ENCODE results near the gene ADGRV1. TPM values are rescaled to one million over a fixed set of nuclear protein-coding genes. Genes with fewer than 3 reads are reported as not detected.
A peak's percentile ranks its signal among the peaks of the same experiment; 100 is the strongest.

Gene ADGRV1
- total and polyA plus RNA-seq, 12 donors = 129 to 2,577 (median 695) TPM

GRCh38 chr5:90855296-90856010 is 296.9 kb downstream of the ADGRV1 start:
- H3K4me3 ChIP-seq = no peak overlapping the region
- H3K9me3 ChIP-seq (replicated peaks in 1 of 3) = no peaks in the 10 kb centered on the region
- no peaks in the 10 kb centered on the region for H3K4me1 ChIP-seq (replicated peaks in 1 of 2)
- DNase-seq = no peak
- H3K27ac ChIP-seq = no peak overlapping the region
- TF ChIP-seq POLR2A (IDR thresholded peaks at IDR 0.05) = no peak
- TF ChIP-seq CTCF (IDR thresholded peaks at IDR 0.05) = no peak
- no peaks in the 10 kb centered on the region for H3K36me3 ChIP-seq (replicated peaks in 1 of 2)
- no peaks in the 10 kb centered on the region for H3K27me3 ChIP-seq
- intact Hi-C loops (cut with DNase I) = loop anchor here in 1 of 2 donors (10.0 kb wide), 1 partner anchor 539 kb away; no protein-coding TSS in a partner anchor
- 90 to 95% (median 94%) methylated on average over 4 of the region's 4 CpGs for WGBS, 4 donors

- peaks cover 0 to 7% of the 10 kb centered on the region in 2 donors for H3K4me1 ChIP-seq (replicated peaks in 1 of 2)
- WGBS, 4 donors = 83 to 92% (median 90%) methylated on average over 3 of the region's 3 CpGs
- H3K27me3 ChIP-seq = no peaks in the 10 kb centered on the region
- H3K4me3 ChIP-seq = no peak overlapping the region
- no peak for TF ChIP-seq POLR2A (IDR thresholded peaks at IDR 0.05)
- TF ChIP-seq CTCF (IDR thresholded peaks at IDR 0.05) = peak in 1 of 6 experiments; percentile 20
- no peak for DNase-seq
- H3K27ac ChIP-seq = no peak overlapping the region
- no peaks in the 10 kb centered on the region for H3K36me3 ChIP-seq (replicated peaks in 1 of 2)
- intact Hi-C loops (cut with DNase I) = no loop called here
- H3K9me3 ChIP-seq (replicated peaks in 1 of 3) = no peaks in the 10 kb centered on the region
These were observed 303.4 kb downstream of the ADGRV1 start for GRCh38 chr5:90861843-90862586.

- Histone ChIP-seq H3K27me3 (no peaks in the 10 kb centered on the region), H3K36me3 (replicated peaks in 1 of 2) (no peaks in the 10 kb centered on the region), H3K4me3 (no peak overlapping the region), H3K27ac (no peak overlapping the region), H3K4me1 (replicated peaks in 1 of 2) (peaks cover 0 to 17% of the 10 kb centered on the region in 2 donors), H3K9me3 (replicated peaks in 1 of 3) (no peaks in the 10 kb centered on the region)
- no peak for DNase-seq
- TF ChIP-seq POLR2A (IDR thresholded peaks at IDR 0.05) = no peak
- no peak for TF ChIP-seq CTCF (IDR thresholded peaks at IDR 0.05)
- 71 to 77% (median 76%) methylated on average over 4 of the region's 4 CpGs for WGBS, 4 donors
- intact Hi-C loops (cut with DNase I) = no loop called here
These were observed 306.6 kb downstream of the ADGRV1 start for GRCh38 chr5:90865180-90865579.

GRCh38 chr5:90866333-90866732 is 307.7 kb downstream of the ADGRV1 start:
- H3K9me3 ChIP-seq (replicated peaks in 1 of 3) = no peaks in the 10 kb centered on the region
- TF ChIP-seq POLR2A (IDR thresholded peaks at IDR 0.05) (no peak), CTCF (IDR thresholded peaks at IDR 0.05) (peak; percentile 10 to 82 (median 58))
- H3K4me1 ChIP-seq (replicated peaks in 1 of 2) = peaks cover 0 to 24% of the 10 kb centered on the region in 2 donors
- no peaks in the 10 kb centered on the region for H3K27me3 ChIP-seq
- H3K4me3 ChIP-seq = peak overlapping the region in 1 of 4 donors; percentile 13
- intact Hi-C loops (cut with DNase I) = no loop called here
- 0 to 1% (median 0%) methylated on average over 2 of the region's 2 CpGs for WGBS, 4 donors
- H3K27ac ChIP-seq = peak overlapping the region in 4 of 5 donors; percentile 27 to 73 (median 52)
- no peaks in the 10 kb centered on the region for H3K36me3 ChIP-seq (replicated peaks in 1 of 2)
- DNase-seq = no peak
